ENCODE results near the gene SLC23A2.

- TF ChIP-seq CTCF (IDR thresholded peaks at IDR 0.05; ENCODE audit: insufficient read depth, low read depth, low read length) (no peak), EZH2 (IDR thresholded peaks at IDR 0.05; ENCODE audit: insufficient read depth, low read length) (no peak)
Observed at GRCh38 chr20:4856022-4856755, 145.1 kb downstream of the SLC23A2 start.

Data from astrocyte (in vitro differentiated cells and primary cell).